ENCODE results near the gene KCNE1. TPM values are rescaled to one million over a fixed set of nuclear protein-coding genes. Genes with fewer than 3 reads are reported as not detected.
"Not testable (repeated sequence)": the region's sequence is repeated elsewhere in the genome, so short reads cannot be mapped to it uniquely, and the experiment has no call there.

The KCNE1 gene
- total and polyA plus RNA-seq, 10 of the 15 experiments (the other 5 are each of a cell fraction or from before 2014, with no cell fraction given) = 0.06 to 0.18 (median 0.09) TPM; not detected in 5

GRCh38 chr21:34406676-34407075 is 105.3 kb downstream of the KCNE1 start:
- BruUV-seq (replicated peaks); H4K20me1 ChIP-seq (ENCODE audit: control insufficient read depth, insufficient read depth); H3K4me2 ChIP-seq (ENCODE audit: control insufficient read depth, insufficient read depth); H3K9me3 ChIP-seq (replicated peaks; ENCODE audit: control insufficient read depth, insufficient read depth, low read length); DNase-seq (ENCODE audit: low read depth, low spot score); SMC1A ChIA-PET (ENCODE audit: uncharacterized antibody, unreplicated experiment); H3K79me2 ChIP-seq (ENCODE audit: control insufficient read depth, insufficient read depth, low read length); ATAC-seq; H3K36me3 ChIP-seq (ENCODE audit: control insufficient read depth in 2 of 2, insufficient read depth in 2 of 2, low read length in 1 of 2); H3K27me3 ChIP-seq (replicated peaks in 1 of 2; ENCODE audit: control insufficient read depth in 2 of 2, insufficient read depth in 2 of 2, low read length in 1 of 2); FAIRE-seq; in situ Hi-C loops (cut with MboI); POLR2A ChIA-PET; H3K27ac ChIP-seq (ENCODE audit: control insufficient read depth, insufficient read depth); intact Hi-C loops (cut with micrococcal nuclease; ENCODE audit: unreplicated experiment); H2AFZ ChIP-seq (ENCODE audit: control insufficient read depth, low read depth, low read length); H3K4me1 ChIP-seq (ENCODE audit: control insufficient read depth, insufficient read depth, low read length); H3K4me3 ChIP-seq; H3K9ac ChIP-seq (ENCODE audit: control insufficient read depth, insufficient read depth, low read length); RAD21 ChIA-PET (ENCODE audit: unreplicated experiment); CTCF ChIA-PET: not testable (repeated sequence)
- WGBS (ENCODE audit: insufficient coverage, insufficient replicate concordance, low lambda C conversion rate, missing lambda C conversion rate) = no CpG with 5 or more reads among the region's 2 CpGs

- H3K36me3 ChIP-seq (ENCODE audit: control insufficient read depth in 2 of 2, insufficient read depth in 2 of 2, low read length in 1 of 2); CTCF ChIA-PET; POLR2A ChIA-PET; H3K4me3 ChIP-seq; FAIRE-seq; BruUV-seq (replicated peaks); SMC1A ChIA-PET (ENCODE audit: uncharacterized antibody, unreplicated experiment); H2AFZ ChIP-seq (ENCODE audit: control insufficient read depth, low read depth, low read length); intact Hi-C loops (cut with micrococcal nuclease; ENCODE audit: unreplicated experiment); H3K27ac ChIP-seq (ENCODE audit: control insufficient read depth, insufficient read depth); H3K4me1 ChIP-seq (ENCODE audit: control insufficient read depth, insufficient read depth, low read length); in situ Hi-C loops (cut with MboI); H3K9ac ChIP-seq (ENCODE audit: control insufficient read depth, insufficient read depth, low read length); H3K4me2 ChIP-seq (ENCODE audit: control insufficient read depth, insufficient read depth); H4K20me1 ChIP-seq (ENCODE audit: control insufficient read depth, insufficient read depth); H3K9me3 ChIP-seq (replicated peaks; ENCODE audit: control insufficient read depth, insufficient read depth, low read length); RAD21 ChIA-PET (ENCODE audit: unreplicated experiment); H3K27me3 ChIP-seq (replicated peaks in 1 of 2; ENCODE audit: control insufficient read depth in 2 of 2, insufficient read depth in 2 of 2, low read length in 1 of 2); H3K79me2 ChIP-seq (ENCODE audit: control insufficient read depth, insufficient read depth, low read length); DNase-seq (ENCODE audit: low read depth, low spot score); ATAC-seq: not testable (repeated sequence)
- WGBS (ENCODE audit: insufficient coverage, insufficient replicate concordance, low lambda C conversion rate, missing lambda C conversion rate) = no CpG with 5 or more reads among the region's 6 CpGs
These were observed 105.9 kb downstream of the KCNE1 start for GRCh38 chr21:34406102-34406501.

- DNase-seq (ENCODE audit: low read depth, low spot score); H3K27ac ChIP-seq (ENCODE audit: control insufficient read depth, insufficient read depth); in situ Hi-C loops (cut with MboI); H3K9me3 ChIP-seq (replicated peaks; ENCODE audit: control insufficient read depth, insufficient read depth, low read length); SMC1A ChIA-PET (ENCODE audit: uncharacterized antibody, unreplicated experiment); intact Hi-C loops (cut with micrococcal nuclease; ENCODE audit: unreplicated experiment); H2AFZ ChIP-seq (ENCODE audit: control insufficient read depth, low read depth, low read length); H3K4me2 ChIP-seq (ENCODE audit: control insufficient read depth, insufficient read depth); POLR2A ChIA-PET; H4K20me1 ChIP-seq (ENCODE audit: control insufficient read depth, insufficient read depth); FAIRE-seq; H3K27me3 ChIP-seq (replicated peaks in 1 of 2; ENCODE audit: control insufficient read depth in 2 of 2, insufficient read depth in 2 of 2, low read length in 1 of 2); H3K9ac ChIP-seq (ENCODE audit: control insufficient read depth, insufficient read depth, low read length); H3K4me1 ChIP-seq (ENCODE audit: control insufficient read depth, insufficient read depth, low read length); RAD21 ChIA-PET (ENCODE audit: unreplicated experiment); ATAC-seq; H3K36me3 ChIP-seq (ENCODE audit: control insufficient read depth in 2 of 2, insufficient read depth in 2 of 2, low read length in 1 of 2); H3K79me2 ChIP-seq (ENCODE audit: control insufficient read depth, insufficient read depth, low read length); BruUV-seq (replicated peaks); CTCF ChIA-PET; H3K4me3 ChIP-seq: not testable (repeated sequence)
- WGBS (ENCODE audit: insufficient coverage, insufficient replicate concordance, low lambda C conversion rate, missing lambda C conversion rate) = no CpG with 5 or more reads among the region's 2 CpGs
These were observed 106.3 kb downstream of the KCNE1 start for GRCh38 chr21:34405686-34406085.

- intact Hi-C loops (cut with micrococcal nuclease; ENCODE audit: unreplicated experiment); in situ Hi-C loops (cut with MboI); H3K36me3 ChIP-seq (ENCODE audit: control insufficient read depth in 2 of 2, insufficient read depth in 2 of 2, low read length in 1 of 2); H2AFZ ChIP-seq (ENCODE audit: control insufficient read depth, low read depth, low read length); DNase-seq (ENCODE audit: low read depth, low spot score); CTCF ChIA-PET; H3K27me3 ChIP-seq (replicated peaks in 1 of 2; ENCODE audit: control insufficient read depth in 2 of 2, insufficient read depth in 2 of 2, low read length in 1 of 2); H3K9me3 ChIP-seq (replicated peaks; ENCODE audit: control insufficient read depth, insufficient read depth, low read length); H4K20me1 ChIP-seq (ENCODE audit: control insufficient read depth, insufficient read depth); POLR2A ChIA-PET; H3K4me2 ChIP-seq (ENCODE audit: control insufficient read depth, insufficient read depth); SMC1A ChIA-PET (ENCODE audit: uncharacterized antibody, unreplicated experiment); H3K27ac ChIP-seq (ENCODE audit: control insufficient read depth, insufficient read depth); FAIRE-seq; H3K4me1 ChIP-seq (ENCODE audit: control insufficient read depth, insufficient read depth, low read length); ATAC-seq; H3K9ac ChIP-seq (ENCODE audit: control insufficient read depth, insufficient read depth, low read length); RAD21 ChIA-PET (ENCODE audit: unreplicated experiment); H3K4me3 ChIP-seq; H3K79me2 ChIP-seq (ENCODE audit: control insufficient read depth, insufficient read depth, low read length); BruUV-seq (replicated peaks): not testable (repeated sequence)
- no CpG with 5 or more reads among the region's 5 CpGs for WGBS (ENCODE audit: insufficient coverage, insufficient replicate concordance, low lambda C conversion rate, missing lambda C conversion rate)
These were observed 107.3 kb downstream of the KCNE1 start for GRCh38 chr21:34404742-34405141.

Measured in GM12878 (cell line).